ENCODE results near the gene SIAH1. TPM values are rescaled to one million over a fixed set of nuclear protein-coding genes. Genes with fewer than 3 reads are reported as not detected.
A peak's percentile ranks its signal among the peaks of the same experiment; 100 is the strongest.
"Not testable (repeated sequence)": the region's sequence is repeated elsewhere in the genome, so short reads cannot be mapped to it uniquely, and the experiment has no call there.

SIAH1 gene
- total and polyA plus RNA-seq, 8 donors = 18.9 to 60.3 (median 54.6) TPM

- Histone ChIP-seq H3K27me3 (no peaks in the 10 kb centered on the region), H3K27ac (no peak overlapping the region), H3K4me1 (no peaks in the 10 kb centered on the region), H3K4me3 (no peak overlapping the region), H3K9me3 (no peaks in the 10 kb centered on the region), H3K36me3 (no peaks in the 10 kb centered on the region)
- intact Hi-C loops (cut with DNase I) = no loop called here
- TF ChIP-seq CTCF (IDR thresholded peaks at IDR 0.05) = no peak
- no peak for ATAC-seq
- DNase-seq = no peak
These were observed 36.5 kb upstream of the SIAH1 start for GRCh38 chr16:48421741-48422140.

GRCh38 chr16:48420437-48420836, 35.2 kb upstream of the SIAH1 start:
- DNase-seq (no peak), ATAC-seq (no peak)
- TF ChIP-seq CTCF (IDR thresholded peaks at IDR 0.05) = no peak
- H3K36me3 ChIP-seq = no peaks in the 10 kb centered on the region
- no peaks in the 10 kb centered on the region for H3K9me3 ChIP-seq
- H3K27me3 ChIP-seq = no peaks in the 10 kb centered on the region
- no peak overlapping the region for H3K4me3 ChIP-seq
- H3K27ac ChIP-seq = no peak overlapping the region
- H3K4me1 ChIP-seq = no peaks in the 10 kb centered on the region
- intact Hi-C loops (cut with DNase I) = no loop called here

GRCh38 chr16:48416617-48417016, 31.4 kb upstream of the SIAH1 start:
- H3K27ac ChIP-seq; H3K36me3 ChIP-seq; H3K9me3 ChIP-seq; H3K4me1 ChIP-seq; H3K4me3 ChIP-seq; ATAC-seq; intact Hi-C loops (cut with DNase I); H3K27me3 ChIP-seq: not testable (repeated sequence)
- DNase-seq = peak in 1 of 4 donors; percentile 77

GRCh38 chr16:48413272-48413671, 28.1 kb upstream of the SIAH1 start:
- intact Hi-C loops (cut with DNase I) = no loop called here
- Histone ChIP-seq H3K9me3 (no peaks in the 10 kb centered on the region), H3K36me3 (no peaks in the 10 kb centered on the region), H3K4me3 (no peak overlapping the region), H3K27me3 (no peaks in the 10 kb centered on the region), H3K27ac (no peak overlapping the region), H3K4me1 (peaks cover 4 to 17% of the 10 kb centered on the region in 2 donors)
- TF ChIP-seq CTCF (IDR thresholded peaks at IDR 0.05) = no peak
- ATAC-seq = no peak
- DNase-seq = no peak

- H3K27ac ChIP-seq = peak overlapping the region in 1 of 2 donors; percentile 33
- H3K9me3 ChIP-seq = no peaks in the 10 kb centered on the region
- TF ChIP-seq CTCF (IDR thresholded peaks at IDR 0.05) = no peak
- peak; percentile 87 for ATAC-seq
- H3K4me3 ChIP-seq = no peak overlapping the region
- peaks cover 4 to 17% of the 10 kb centered on the region in 2 donors for H3K4me1 ChIP-seq
- DNase-seq = peak in 3 of 4 donors; percentile 25 to 63 (median 60)
- no peaks in the 10 kb centered on the region for H3K36me3 ChIP-seq
- no peaks in the 10 kb centered on the region for H3K27me3 ChIP-seq
- intact Hi-C loops (cut with DNase I) = no loop called here
These were observed 24.8 kb upstream of the SIAH1 start for GRCh38 chr16:48409839-48410632.
